HG03175 (cell line): Measurements from ENCODE around the gene CNTD1.
"Not testable (repeated sequence)": the region's sequence is repeated elsewhere in the genome, so short reads cannot be mapped to it uniquely, and the experiment has no call there.

ENCODE experiments used
- ATAC-seq: cut with Tn5 transposase; IDR thresholded peaks from one replicate; pipeline ENCODE4 v1.9.1; 2021; ENCODE audit warnings: mild to moderate bottlenecking, moderate library complexity; ENCODE audit not compliant: unreplicated experiment

CNTD1 gene

GRCh38 chr17:42798383-42799380, at the start of gene CNTD1, which contains the start of gene COA3:
CNTD1 (plus strand) TSS chr17:42798861; CDS start chr17:42799068, 207 bp downstream.
COA3 (minus strand) TSS chr17:42798704; CDS start chr17:42798681, 23 bp downstream.
- ATAC-seq = peak; percentile 89

DNA sequence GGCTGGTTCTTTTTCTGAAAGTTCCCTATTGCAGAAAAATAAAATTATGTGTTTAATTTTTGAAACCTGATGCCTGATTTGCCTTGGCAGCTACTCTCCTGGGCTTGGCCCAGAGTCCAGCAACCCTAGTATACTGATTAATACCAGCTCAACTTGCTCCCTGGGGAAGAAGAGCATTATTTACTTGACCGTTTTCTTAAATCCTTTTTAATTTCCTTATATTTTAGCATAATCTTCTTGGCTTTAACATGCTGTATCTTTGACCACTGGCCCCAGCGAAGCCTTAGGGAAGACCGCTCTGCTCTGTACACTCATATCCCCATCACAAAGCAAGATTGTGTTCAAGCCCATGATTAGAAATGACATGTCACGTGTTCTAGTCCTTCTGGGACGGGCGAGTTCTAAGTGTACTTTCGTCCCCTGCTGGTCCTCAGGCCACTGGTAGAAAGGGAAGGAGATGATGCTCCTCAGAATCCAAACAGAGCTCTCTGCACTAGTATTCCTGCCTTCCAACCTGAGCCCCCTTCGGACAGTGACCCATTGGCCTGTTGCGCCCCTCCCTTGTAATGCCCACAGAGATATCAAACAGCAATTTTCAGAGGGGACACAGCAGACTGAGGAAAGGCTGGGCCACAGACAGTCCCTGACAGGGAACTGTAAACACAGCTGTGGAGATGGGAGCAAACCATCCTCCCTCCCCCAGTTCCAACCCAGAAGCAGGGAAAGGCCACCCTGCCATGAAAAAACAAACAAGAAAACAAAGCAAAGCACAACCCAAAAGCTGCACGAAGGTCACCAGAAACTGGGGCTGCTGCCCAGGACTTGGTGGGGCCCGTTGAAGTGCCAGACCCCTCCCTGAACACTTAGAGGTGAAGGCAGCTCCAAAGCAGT, 49.5 kb upstream of the CNTD1 start:
- no peak for ATAC-seq

DNA sequence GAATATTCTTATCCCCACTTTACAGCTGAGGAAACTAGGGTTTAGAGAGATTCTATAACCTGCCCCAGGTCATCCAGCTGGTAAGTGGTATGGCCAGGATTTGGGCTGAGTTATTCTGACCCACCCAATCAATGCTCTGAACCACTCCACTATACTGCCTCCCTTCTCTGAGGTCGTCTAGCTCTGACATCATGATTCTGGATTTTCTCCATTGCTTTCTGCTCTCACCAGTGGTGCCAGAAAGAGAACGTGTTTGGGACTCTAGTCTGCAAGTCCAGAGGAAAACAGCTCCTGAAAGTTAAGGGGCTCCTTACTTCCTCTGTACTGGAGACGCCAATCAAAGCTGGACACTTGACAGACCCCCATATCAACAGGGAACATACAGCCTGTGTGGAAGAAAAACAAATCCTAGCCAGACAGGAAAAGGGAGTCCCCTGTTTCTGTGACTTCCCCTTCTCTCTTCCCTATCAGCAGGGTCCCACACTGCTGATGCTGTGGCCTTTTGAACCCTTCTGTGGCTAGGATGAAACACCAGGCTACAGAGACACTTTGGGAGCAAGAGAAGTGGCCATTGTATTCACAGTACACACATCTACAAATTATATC, 47.8 kb upstream of the CNTD1 start:
- no peak for ATAC-seq

DNA sequence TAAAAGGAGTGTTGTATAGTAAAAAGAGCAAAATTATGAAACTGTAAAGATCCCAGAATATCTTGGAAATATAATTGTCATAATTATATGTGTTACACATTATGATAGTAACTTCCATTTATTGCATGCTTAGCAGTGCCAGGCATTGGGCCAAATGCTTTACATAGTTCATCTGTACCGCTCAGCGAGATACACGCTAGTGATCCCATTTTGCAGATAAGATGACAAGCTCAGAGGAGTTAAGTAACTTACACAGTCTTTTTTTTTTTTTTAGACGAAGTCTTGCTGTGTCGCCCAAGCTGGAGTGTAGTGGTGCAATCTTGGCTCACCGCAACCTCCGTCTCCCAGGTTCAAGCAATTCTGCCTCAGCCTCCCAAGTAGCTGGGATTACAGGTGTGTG, 47.0 kb upstream of the CNTD1 start:
- ATAC-seq = no peak

GRCh38 chr17:42754782-42755181, 43.9 kb upstream of the CNTD1 start:
- ATAC-seq = no peak

- no peak for ATAC-seq
Measured at GRCh38 chr17:42759982-42760651, 38.5 kb upstream of the CNTD1 start.

- ATAC-seq = no peak
Measured at GRCh38 chr17:42760652-42761581, 37.7 kb upstream of the CNTD1 start, which contains the start of gene RAMP2. RAMP2 (plus strand) TSS chr17:42761227; CDS start chr17:42761262, 35 bp downstream.

DNA sequence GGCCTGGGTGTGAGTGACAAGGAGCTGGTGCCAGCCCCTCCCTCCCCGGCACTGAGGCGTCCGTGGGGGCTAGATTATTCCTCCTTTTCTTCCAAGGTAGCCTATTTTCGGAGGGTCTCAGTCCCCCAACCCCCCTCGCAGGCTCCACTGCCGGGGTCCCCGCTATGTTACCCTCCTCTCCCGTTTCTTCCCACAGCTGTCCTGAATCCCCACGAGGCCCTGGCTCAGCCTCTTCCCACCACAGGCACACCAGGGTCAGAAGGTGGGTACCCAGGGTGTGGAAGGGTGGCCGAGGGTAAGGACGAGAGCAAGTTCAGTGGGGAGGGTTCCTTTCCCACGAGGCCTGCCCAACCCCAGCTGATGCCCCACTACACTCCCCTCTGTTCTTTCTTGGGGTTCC, 37.0 kb upstream of the CNTD1 start:
- no peak for ATAC-seq

GRCh38 chr17:42766124-42766523, 32.5 kb upstream of the CNTD1 start:
- no peak for ATAC-seq

- ATAC-seq = no peak
Measured at GRCh38 chr17:42767512-42767911, 31.1 kb upstream of the CNTD1 start.

GRCh38 chr17:42768006-42768405, 30.7 kb upstream of the CNTD1 start:
- ATAC-seq = not testable (repeated sequence)

GRCh38 chr17:42769964-42770363, 28.7 kb upstream of the CNTD1 start:
- not testable (repeated sequence) for ATAC-seq

- ATAC-seq = no peak
Measured at GRCh38 chr17:42772945-42773289, 25.7 kb upstream of the CNTD1 start.

GRCh38 chr17:42773290-42774035, 25.2 kb upstream of the CNTD1 start, which contains the start of gene VPS25:
VPS25 (plus strand) TSS chr17:42773449; CDS start chr17:42773476, 27 bp downstream.
- ATAC-seq = peak; percentile 70

GRCh38 chr17:42774066-42774745, 24.5 kb upstream of the CNTD1 start:
- no peak for ATAC-seq

- no peak for ATAC-seq
Measured at GRCh38 chr17:42775534-42776098, 23.0 kb upstream of the CNTD1 start.

GRCh38 chr17:42778570-42778969, 20.1 kb upstream of the CNTD1 start:
- ATAC-seq = no peak
